ENCODE results near the gene RLIM.
"Not testable (repeated sequence)": the region's sequence is repeated elsewhere in the genome, so short reads cannot be mapped to it uniquely, and the experiment has no call there.

The RLIM gene

DNA sequence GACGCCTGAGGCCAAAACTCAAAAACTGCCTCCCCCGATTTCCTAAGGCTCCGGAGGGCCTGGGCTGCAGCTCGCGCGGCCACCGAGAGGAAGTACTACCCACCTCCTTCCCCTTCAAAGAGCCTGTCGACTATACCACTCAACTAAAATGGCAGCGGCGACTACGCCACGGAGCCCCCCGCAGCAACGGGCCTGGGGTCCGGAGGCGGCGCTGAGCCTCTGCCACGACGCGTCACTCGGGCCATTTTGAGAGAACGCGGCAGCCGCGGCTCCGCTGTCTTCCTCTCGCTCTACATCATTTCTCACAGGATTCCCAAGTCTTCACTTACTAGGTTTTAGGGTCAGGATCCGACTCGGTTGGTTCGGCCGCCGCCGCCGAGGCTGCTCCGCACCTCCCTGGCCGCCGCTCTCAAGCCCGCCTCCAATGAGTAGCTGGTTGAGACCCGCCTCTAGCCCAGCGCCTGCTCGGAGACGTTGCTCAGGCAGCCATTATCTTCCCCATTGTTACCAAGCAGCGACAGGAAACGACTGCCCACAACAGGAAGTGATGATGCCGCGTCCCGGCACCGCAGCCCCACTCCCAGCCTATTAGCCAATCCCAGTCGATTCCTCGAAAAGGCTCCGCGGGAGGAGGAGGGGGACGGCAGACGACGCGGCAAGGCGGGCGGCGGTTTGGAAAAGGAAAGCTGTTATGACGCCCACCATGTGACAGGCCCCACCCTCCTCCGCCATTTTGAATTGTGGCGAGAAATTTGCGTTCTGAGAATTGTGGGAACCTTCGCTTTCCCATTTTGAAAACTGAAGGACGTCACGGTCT is at the start of gene RLIM:
TSS of gene RLIM (minus strand) at position 532 of the 817 bp plus-strand sequence. CDS start 18,647 bp downstream, outside the sequence.
- H3K36me3 ChIP-seq (replicated peaks) = peaks cover 32% of the 10 kb centered on the region
- in situ Hi-C loops (cut with MboI; ENCODE audit: low sequenced_read_pairs) = no loop called here
- H3K4me3 ChIP-seq = peak within 1 kb of the TSS; percentile 99
- no peaks in the 10 kb centered on the region for H3K27me3 ChIP-seq (ENCODE audit: low read depth)
- peak; percentile 98 for DNase-seq (ENCODE audit: low spot score in 2 of 2)
- H3K4me1 ChIP-seq = peaks cover 2% of the 10 kb centered on the region; the same call in 1 of the 2 replicates
- H3K9me3 ChIP-seq = no peaks in the 10 kb centered on the region

- H3K9me3 ChIP-seq = no peaks in the 10 kb centered on the region
- no peak for DNase-seq (ENCODE audit: low spot score in 2 of 2)
- no peak overlapping the region for H3K4me3 ChIP-seq
- H3K27me3 ChIP-seq (ENCODE audit: low read depth) = no peaks in the 10 kb centered on the region
- no peaks in the 10 kb centered on the region for H3K4me1 ChIP-seq
- in situ Hi-C loops (cut with MboI; ENCODE audit: low sequenced_read_pairs) = no loop called here
- H3K36me3 ChIP-seq (replicated peaks) = no peaks in the 10 kb centered on the region
Observed at GRCh38 chrX:74656079-74656745, 41.8 kb upstream of the RLIM start.

- H3K27me3 ChIP-seq (ENCODE audit: low read depth); in situ Hi-C loops (cut with MboI; ENCODE audit: low sequenced_read_pairs); H3K4me1 ChIP-seq; H3K9me3 ChIP-seq; H3K36me3 ChIP-seq (replicated peaks); DNase-seq (ENCODE audit: low spot score in 2 of 2); H3K4me3 ChIP-seq: not testable (repeated sequence)
Observed at GRCh38 chrX:74654953-74655352, 40.5 kb upstream of the RLIM start.

GRCh38 chrX:74636749-74637314 is 22.4 kb upstream of the RLIM start:
- H3K27me3 ChIP-seq (ENCODE audit: low read depth) = peaks cover under 1% of the 10 kb centered on the region; the same call in 1 of the 2 replicates
- H3K9me3 ChIP-seq = no peaks in the 10 kb centered on the region
- H3K4me1 ChIP-seq = no peaks in the 10 kb centered on the region
- in situ Hi-C loops (cut with MboI; ENCODE audit: low sequenced_read_pairs) = no loop called here
- no peak overlapping the region for H3K4me3 ChIP-seq
- H3K36me3 ChIP-seq (replicated peaks) = no peaks in the 10 kb centered on the region
- DNase-seq (ENCODE audit: low spot score in 2 of 2) = no peak

GRCh38 chrX:74613370-74614092 is 893 bp downstream of the RLIM start:
- Histone ChIP-seq H3K4me1 (peaks cover 3% of the 10 kb centered on the region), H3K27me3 (ENCODE audit: low read depth) (no peaks in the 10 kb centered on the region), H3K4me3 (peak overlapping the region; percentile 99), H3K9me3 (no peaks in the 10 kb centered on the region), H3K36me3 (replicated peaks) (peaks cover 36% of the 10 kb centered on the region)
- peak; percentile 47 to 80 for DNase-seq (ENCODE audit: low spot score in 2 of 2)
- in situ Hi-C loops (cut with MboI; ENCODE audit: low sequenced_read_pairs) = no loop called here

GRCh38 chrX:74606799-74607198 is 7.6 kb downstream of the RLIM start:
- Histone ChIP-seq H3K4me3 (no peak overlapping the region), H3K27me3 (ENCODE audit: low read depth) (no peaks in the 10 kb centered on the region), H3K36me3 (replicated peaks) (peaks cover 75% of the 10 kb centered on the region), H3K9me3 (no peaks in the 10 kb centered on the region), H3K4me1 (peaks cover 18% of the 10 kb centered on the region)
- DNase-seq (ENCODE audit: low spot score in 2 of 2) = no peak
- in situ Hi-C loops (cut with MboI; ENCODE audit: low sequenced_read_pairs) = no loop called here

GRCh38 chrX:74606342-74606741 is 8.1 kb downstream of the RLIM start:
- no peak for DNase-seq (ENCODE audit: low spot score in 2 of 2)
- no peaks in the 10 kb centered on the region for H3K27me3 ChIP-seq (ENCODE audit: low read depth)
- no peak overlapping the region for H3K4me3 ChIP-seq
- H3K4me1 ChIP-seq = peaks cover 18% of the 10 kb centered on the region
- H3K36me3 ChIP-seq (replicated peaks) = peaks cover 75% of the 10 kb centered on the region
- no peaks in the 10 kb centered on the region for H3K9me3 ChIP-seq
- in situ Hi-C loops (cut with MboI; ENCODE audit: low sequenced_read_pairs) = no loop called here

GRCh38 chrX:74603040-74603439 is 11.4 kb downstream of the RLIM start:
- no peak for DNase-seq (ENCODE audit: low spot score in 2 of 2)
- Histone ChIP-seq H3K9me3 (no peaks in the 10 kb centered on the region), H3K4me3 (no peak overlapping the region), H3K36me3 (replicated peaks) (peaks cover 73% of the 10 kb centered on the region), H3K4me1 (peaks cover 15% of the 10 kb centered on the region), H3K27me3 (ENCODE audit: low read depth) (no peaks in the 10 kb centered on the region)
- in situ Hi-C loops (cut with MboI; ENCODE audit: low sequenced_read_pairs) = no loop called here

DNA sequence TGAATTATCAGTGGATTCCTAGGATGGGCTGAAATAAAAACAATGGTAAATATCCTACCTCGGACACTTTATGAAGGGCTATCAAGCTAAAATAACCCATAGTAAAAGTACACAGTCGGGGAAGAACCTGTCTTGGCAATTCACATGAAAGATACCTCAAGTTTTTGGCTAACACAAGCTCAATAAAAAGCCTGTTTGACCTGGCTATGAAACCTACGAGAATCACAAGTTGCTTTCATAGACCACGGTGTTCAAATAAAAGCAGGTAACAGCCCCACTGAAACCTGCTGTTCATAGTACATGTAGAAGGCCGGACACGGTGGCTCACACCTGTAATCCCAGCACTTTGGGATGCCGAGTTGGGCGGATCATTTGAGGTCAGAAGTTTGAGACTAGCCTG is 12.3 kb downstream of the RLIM start:
- in situ Hi-C loops (cut with MboI; ENCODE audit: low sequenced_read_pairs) = no loop called here
- H3K4me3 ChIP-seq = no peak overlapping the region
- H3K9me3 ChIP-seq = no peaks in the 10 kb centered on the region
- no peak for DNase-seq (ENCODE audit: low spot score in 2 of 2)
- H3K36me3 ChIP-seq (replicated peaks) = peaks cover 72% of the 10 kb centered on the region
- no peaks in the 10 kb centered on the region for H3K27me3 ChIP-seq (ENCODE audit: low read depth)
- peaks cover 15% of the 10 kb centered on the region for H3K4me1 ChIP-seq

DNA sequence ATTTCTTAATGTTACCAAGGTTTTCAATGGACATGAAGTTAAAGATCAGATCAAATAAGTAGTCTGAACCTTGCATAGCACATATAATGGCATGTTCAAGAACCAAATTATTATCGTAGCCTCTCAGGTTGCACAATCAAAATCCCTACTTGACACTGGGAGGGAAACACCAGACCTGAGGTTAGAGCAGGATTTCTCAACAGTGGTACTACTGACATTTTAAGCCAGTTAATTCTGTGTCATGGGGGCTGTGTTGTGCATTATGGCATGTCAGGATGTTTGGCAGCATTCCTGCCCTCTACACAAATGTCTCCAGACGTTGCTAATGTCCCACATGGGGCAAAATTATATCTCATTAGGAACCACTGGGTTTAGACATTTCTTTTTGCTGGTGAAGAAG is 20.8 kb downstream of the RLIM start:
- Histone ChIP-seq H3K36me3 (replicated peaks) (peaks cover 95% of the 10 kb centered on the region), H3K27me3 (ENCODE audit: low read depth) (no peaks in the 10 kb centered on the region), H3K4me1 (no peaks in the 10 kb centered on the region), H3K4me3 (no peak overlapping the region), H3K9me3 (no peaks in the 10 kb centered on the region)
- in situ Hi-C loops (cut with MboI; ENCODE audit: low sequenced_read_pairs) = no loop called here
- no peak for DNase-seq (ENCODE audit: low spot score in 2 of 2)

DNA sequence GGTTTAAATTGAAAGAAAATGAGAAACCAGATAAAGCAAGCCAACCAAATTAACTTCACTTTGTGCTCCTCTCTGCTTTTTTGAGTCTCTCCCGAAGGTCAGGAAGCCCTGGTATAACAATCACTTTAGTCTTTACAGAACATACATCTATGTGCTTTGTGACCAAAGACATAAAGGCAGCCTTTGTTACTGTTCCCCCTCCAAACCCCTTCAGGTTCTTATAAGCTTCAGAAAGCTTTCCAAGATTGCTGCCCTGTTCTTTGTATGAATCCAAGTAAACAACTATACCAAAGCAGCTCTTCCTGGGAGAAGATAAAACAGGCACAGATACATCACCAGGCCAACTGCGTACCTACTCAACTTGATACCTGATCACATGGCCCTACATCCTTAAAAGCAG is 28.7 kb downstream of the RLIM start:
- in situ Hi-C loops (cut with MboI; ENCODE audit: low sequenced_read_pairs) = no loop called here
- no peaks in the 10 kb centered on the region for H3K27me3 ChIP-seq (ENCODE audit: low read depth)
- no peak for DNase-seq (ENCODE audit: low spot score in 2 of 2)
- no peaks in the 10 kb centered on the region for H3K9me3 ChIP-seq
- H3K36me3 ChIP-seq (replicated peaks) = peaks cover 38% of the 10 kb centered on the region
- H3K4me3 ChIP-seq = no peak overlapping the region
- no peaks in the 10 kb centered on the region for H3K4me1 ChIP-seq

DNA sequence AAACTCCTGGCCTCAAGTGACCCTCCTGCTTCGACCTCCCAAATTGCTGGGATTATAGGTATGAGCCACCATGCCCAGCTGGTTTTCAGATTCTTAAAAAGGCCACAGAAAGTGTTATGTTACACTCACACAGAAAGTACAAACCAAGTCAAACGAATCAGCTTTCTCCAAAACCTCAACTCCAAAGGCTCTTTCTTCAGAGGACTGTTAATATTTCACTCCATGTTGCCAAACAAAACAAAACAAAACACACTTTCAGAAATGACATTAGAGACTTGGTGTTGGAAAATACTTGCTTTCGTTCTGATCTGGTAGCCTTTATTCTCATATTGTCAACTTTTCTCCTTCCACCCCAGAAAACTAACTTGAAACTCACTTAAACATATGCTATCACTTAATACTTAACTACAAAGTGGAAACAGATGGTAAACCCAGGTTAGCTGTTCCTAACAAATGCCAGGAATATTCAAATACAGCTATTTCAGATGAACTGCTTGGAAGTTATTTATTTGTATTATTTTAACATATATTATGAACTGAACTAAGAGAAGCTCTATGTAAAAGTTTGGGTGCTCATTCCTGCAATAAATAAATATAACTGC is 34.7 kb downstream of the RLIM start:
- H3K36me3 ChIP-seq (replicated peaks) = no peaks in the 10 kb centered on the region; the same call in none of the 2 replicates

GRCh38 chrX:74578137-74578536 is 36.3 kb downstream of the RLIM start:
- H3K4me1 ChIP-seq = no peaks in the 10 kb centered on the region
- in situ Hi-C loops (cut with MboI; ENCODE audit: low sequenced_read_pairs) = no loop called here
- DNase-seq (ENCODE audit: low spot score in 2 of 2) = no peak
- no peaks in the 10 kb centered on the region for H3K9me3 ChIP-seq
- H3K36me3 ChIP-seq (replicated peaks) = no peaks in the 10 kb centered on the region; the same call in none of the 2 replicates
- H3K4me3 ChIP-seq = no peak overlapping the region
- H3K27me3 ChIP-seq (ENCODE audit: low read depth) = no peaks in the 10 kb centered on the region

More for the DNA sequence above, 34.7 kb downstream of the RLIM start:
- Histone ChIP-seq H3K27me3 (ENCODE audit: low read depth) (no peaks in the 10 kb centered on the region), H3K9me3 (no peaks in the 10 kb centered on the region), H3K4me3 (no peak overlapping the region), H3K4me1 (no peaks in the 10 kb centered on the region)
- in situ Hi-C loops (cut with MboI; ENCODE audit: low sequenced_read_pairs) = no loop called here
- no peak for DNase-seq (ENCODE audit: low spot score in 2 of 2)

Measured in HAP-1 (cell line).